ENCODE data around the gene MYH13. TPM values are rescaled to one million over a fixed set of nuclear protein-coding genes. Genes with fewer than 3 reads are reported as not detected.

MYH13 gene
- under 0.01 TPM in 1 of 2 replicates, not detected in the other for total RNA-seq (2014; rRNA removed; shearing (Covaris generic))

- DNase-seq (ENCODE audit: low read depth): no peak
Observed at GRCh38 chr17:10372906-10373305, at the start of gene MYH13. MYH13 (minus strand) TSS chr17:10373006; CDS start chr17:10364530, 8,476 bp downstream.

DNA sequence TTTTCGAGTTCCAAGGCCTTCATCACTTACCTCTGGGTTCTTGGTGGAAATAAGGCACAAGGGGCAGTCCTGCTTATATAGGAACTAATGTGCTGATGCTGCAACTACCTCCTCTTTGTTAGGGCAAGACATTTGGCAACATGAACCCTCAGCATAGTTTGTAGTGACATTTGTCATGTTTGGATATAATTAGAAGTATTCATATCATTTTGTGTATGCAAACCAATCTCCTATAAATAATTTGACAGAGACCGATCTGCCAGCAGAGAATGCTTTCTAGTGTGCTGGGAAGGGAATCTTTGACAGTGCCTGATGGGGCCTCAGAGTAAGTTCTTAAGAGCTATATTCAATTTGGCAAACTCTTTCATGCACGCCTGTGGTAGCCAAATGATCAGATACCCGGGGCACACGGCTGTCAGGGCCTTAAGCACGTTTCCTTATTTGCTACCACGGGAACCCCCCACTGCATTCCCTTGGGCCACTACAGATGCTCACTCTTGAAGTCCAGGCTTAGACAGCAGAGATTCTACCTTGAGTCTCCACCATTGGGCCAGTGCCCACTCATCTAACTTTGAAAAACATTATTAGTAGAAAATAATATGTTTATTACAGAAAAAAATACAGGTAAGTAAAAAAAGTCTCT is 49.2 kb upstream of the MYH13 start, which contains the start of gene MYH8:
TSS of gene MYH8 (minus strand) at position 51 of the 643 bp plus-strand sequence. CDS start 1,723 bp downstream, outside the sequence.
- no peak for DNase-seq (ENCODE audit: low read depth)

DNA sequence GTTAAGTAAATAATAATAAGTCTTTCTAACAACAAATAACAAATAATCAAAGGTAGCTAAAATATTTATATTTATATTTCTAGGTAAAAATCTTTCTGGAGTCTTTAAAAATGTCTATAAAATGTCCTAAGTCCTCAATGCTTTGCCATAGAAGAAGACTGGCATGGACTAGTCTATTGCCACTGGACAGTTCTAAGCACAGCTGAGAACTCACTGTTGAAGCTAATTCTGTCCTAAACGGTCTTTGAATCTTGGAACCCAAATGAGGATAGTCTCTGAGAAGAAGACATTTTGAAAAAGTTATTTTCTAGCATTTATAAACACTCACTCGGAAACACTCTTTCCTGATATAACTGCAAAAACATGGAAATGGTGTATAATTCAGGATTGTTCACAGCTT is 48.4 kb upstream of the MYH13 start:
- no peak for DNase-seq (ENCODE audit: low read depth)

GRCh38 chr17:10420811-10421210 is 48.0 kb upstream of the MYH13 start:
- no peak for DNase-seq (ENCODE audit: low read depth)

DNA sequence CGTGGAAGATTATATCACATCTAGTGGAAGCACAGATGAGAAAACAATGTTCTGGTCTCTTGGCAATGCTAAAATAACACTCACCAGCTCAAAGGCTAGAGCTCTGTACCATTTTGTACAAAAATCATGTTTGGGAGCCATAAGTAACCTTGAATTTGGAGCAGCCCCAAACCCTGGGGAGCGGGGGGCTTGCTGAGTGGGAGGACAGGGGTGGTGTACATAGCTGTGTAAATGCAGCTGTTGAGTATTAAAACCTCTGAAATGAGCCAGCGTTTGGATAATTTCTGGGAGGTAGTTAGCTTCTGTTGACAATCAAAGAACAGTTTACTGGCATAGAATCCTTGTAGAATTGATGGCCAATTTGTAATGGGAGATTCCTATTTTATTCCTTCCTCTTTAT is 44.6 kb upstream of the MYH13 start:
- no peak for DNase-seq (ENCODE audit: low read depth)

DNA sequence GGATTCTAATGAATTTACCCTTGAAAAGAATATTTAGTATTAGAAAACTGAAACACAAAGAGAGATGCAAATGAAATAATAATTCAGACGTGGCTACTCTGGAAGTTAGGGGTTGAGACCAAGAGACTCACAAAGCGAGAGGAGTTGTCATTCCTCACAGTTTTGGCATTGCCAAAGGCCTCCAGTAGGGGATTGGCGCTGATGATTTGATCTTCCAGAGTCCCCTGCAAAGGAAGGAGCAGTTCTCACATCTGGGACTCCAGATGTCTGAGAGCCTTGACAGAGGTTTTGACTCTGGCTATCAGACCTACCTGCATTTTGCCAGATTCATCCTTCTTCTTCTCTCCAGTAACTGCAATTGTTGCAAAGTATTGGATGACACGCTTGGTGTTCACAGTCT is 42.4 kb upstream of the MYH13 start:
- DNase-seq (ENCODE audit: low read depth): no peak

DNA sequence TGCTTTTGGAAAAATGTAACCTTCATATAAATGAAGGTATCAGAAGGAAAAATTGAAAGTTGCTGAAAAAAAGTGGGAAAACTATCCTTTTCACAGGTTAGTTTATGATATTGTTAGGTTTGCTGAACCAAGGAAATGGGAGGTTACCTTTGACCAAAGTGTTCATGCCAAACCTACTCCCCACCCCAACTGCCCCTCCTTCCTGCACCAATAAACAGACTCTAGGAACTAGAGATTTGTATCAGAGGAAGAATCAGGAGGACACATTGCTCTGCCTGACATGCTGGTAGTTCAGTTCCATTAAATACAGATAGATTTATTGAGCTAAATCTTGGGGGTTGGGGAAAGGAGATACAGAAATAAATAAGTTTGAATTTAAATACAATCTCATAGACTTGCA is 30.8 kb upstream of the MYH13 start:
- no peak for DNase-seq (ENCODE audit: low read depth)

DNA sequence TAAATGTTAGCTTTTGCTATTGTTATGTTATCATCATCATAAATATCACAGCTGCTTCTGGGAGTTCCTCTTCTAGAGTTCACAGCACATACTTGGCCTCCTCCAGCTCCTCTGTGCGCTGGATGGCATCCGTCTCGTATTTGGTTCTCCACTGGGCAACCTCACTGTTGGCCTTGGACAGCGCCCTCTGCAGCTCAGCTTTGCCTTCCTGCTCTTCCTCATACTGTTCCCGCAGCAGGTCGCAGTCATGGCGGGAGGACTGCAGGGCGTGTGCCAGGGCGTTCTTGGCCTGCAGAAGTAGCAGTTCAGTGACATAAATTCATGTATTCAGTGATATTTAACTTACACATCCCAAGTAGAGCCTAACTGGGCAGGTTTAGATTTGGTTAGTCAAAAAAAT is 25.5 kb upstream of the MYH13 start:
- DNase-seq (ENCODE audit: low read depth): peak; percentile 52

GRCh38 chr17:10396524-10397163 is 23.8 kb upstream of the MYH13 start:
- DNase-seq (ENCODE audit: low read depth): no peak

- no peak for DNase-seq (ENCODE audit: low read depth)
Observed at GRCh38 chr17:10394201-10394887, 21.5 kb upstream of the MYH13 start.

GRCh38 chr17:10392880-10393279 is 20.1 kb upstream of the MYH13 start:
- DNase-seq (ENCODE audit: low read depth): no peak

DNA sequence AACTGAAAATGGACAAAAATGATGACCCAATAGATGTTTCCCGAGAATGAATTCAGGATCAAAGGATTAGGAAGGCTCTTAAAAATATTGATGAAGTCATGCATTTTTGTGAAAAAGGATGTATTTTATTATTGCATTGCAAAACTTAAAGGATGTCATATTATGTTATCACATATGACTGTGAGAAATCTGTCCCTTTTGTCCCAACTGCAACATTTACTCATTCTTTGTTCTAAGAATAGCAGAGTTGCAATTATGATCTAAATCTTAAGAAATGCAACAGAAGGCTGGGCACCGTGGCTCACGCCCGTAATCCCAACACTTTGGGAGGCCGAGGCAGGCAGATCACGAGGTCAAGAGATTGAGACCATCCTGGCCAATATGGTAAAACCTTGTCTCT is 13.1 kb upstream of the MYH13 start:
- DNase-seq (ENCODE audit: low read depth): no peak

GRCh38 chr17:10384175-10384574 is 11.4 kb upstream of the MYH13 start:
- peak; percentile 54 for DNase-seq (ENCODE audit: low read depth)

- DNase-seq (ENCODE audit: low read depth): peak; percentile 58
Observed at GRCh38 chr17:10380631-10381408, 8.0 kb upstream of the MYH13 start.

DNA sequence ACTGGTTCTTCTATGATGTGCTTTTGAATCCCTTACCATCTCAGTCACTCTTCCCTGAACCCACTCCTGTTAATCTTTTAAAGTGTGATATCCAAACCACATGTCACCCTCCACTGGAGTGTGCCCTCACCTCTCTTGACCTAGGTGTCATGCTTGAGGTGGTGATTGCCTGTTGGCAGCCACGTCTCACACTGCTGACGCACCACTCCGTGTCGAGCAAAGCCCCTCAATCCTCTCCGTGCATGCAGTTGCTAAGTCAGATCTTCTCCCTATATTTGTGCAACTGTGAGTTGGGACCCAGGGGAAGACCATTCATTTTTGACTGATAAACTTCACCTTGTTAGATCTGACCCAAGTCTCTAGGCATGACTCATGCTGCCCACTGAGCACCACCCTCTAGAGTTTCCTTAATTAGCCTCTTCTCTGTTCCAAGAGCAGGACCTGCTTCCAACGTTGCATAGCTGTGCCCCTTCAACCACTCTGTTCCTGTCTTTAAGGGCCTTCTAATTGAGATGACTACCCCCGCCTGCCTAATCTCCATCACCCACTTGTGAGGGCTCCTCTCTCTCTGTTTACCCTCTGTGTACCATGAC is 2.7 kb downstream of the MYH13 start:
- peak; percentile 46 for DNase-seq (ENCODE audit: low read depth)

DNA sequence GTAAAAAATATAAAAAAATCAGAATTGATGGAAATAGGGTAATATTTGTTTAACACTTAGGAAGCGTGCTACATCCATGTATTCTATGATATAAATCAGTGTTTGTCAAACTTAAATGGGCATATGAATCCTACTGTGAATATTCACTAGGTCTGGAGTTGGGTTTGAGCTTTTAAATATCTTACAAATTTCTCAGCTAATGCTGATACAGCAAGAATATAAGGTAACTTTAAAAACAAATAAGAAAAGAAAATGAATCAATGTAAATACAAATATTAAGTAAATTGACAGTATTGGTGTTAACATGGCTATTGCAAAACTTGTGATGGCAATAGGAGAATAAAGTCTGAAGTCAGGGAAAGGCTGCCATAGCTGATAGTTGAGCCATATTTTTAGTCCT is 3.6 kb downstream of the MYH13 start:
- no peak for DNase-seq (ENCODE audit: low read depth)

- no peak for DNase-seq (ENCODE audit: low read depth)
Observed at GRCh38 chr17:10368561-10368960, 4.2 kb downstream of the MYH13 start.

- DNase-seq (ENCODE audit: low read depth): no peak
Observed at GRCh38 chr17:10360578-10360977, 12.2 kb downstream of the MYH13 start.

GRCh38 chr17:10357768-10358167 is 15.0 kb downstream of the MYH13 start:
- DNase-seq (ENCODE audit: low read depth): peak; percentile 40

- no peak for DNase-seq (ENCODE audit: low read depth)
Observed at GRCh38 chr17:10354651-10355050, 18.2 kb downstream of the MYH13 start.

- DNase-seq (ENCODE audit: low read depth): no peak
Observed at GRCh38 chr17:10352893-10353292, 19.9 kb downstream of the MYH13 start.

GRCh38 chr17:10349403-10349802 is 23.4 kb downstream of the MYH13 start:
- peak; percentile 35 for DNase-seq (ENCODE audit: low read depth)

Measured in Daoy (cell line).